Measurements from ENCODE around the gene PNO1.
"Not testable (repeated sequence)": the region's sequence is repeated elsewhere in the genome, so short reads cannot be mapped to it uniquely, and the experiment has no call there.

PNO1 gene

GRCh38 chr2:68157402-68158133 lies at the start of gene PNO1:
Gene PNO1, plus strand, starts transcription at chr2:68157888. Its CDS starts 47 bp downstream, at chr2:68157935.
- peak; percentile 97 for DNase-seq (ENCODE audit: low spot score)

- no peak for DNase-seq (ENCODE audit: low spot score)
Measured at GRCh38 chr2:68108120-68108519, 49.6 kb upstream of the PNO1 start.

- DNase-seq (ENCODE audit: low spot score): no peak
Measured at GRCh38 chr2:68110102-68110501, 47.6 kb upstream of the PNO1 start.

- DNase-seq (ENCODE audit: low spot score): no peak
Measured at GRCh38 chr2:68115965-68116364, 41.7 kb upstream of the PNO1 start.

- not testable (repeated sequence) for DNase-seq (ENCODE audit: low spot score)
Measured at GRCh38 chr2:68117922-68118321, 39.8 kb upstream of the PNO1 start.

- DNase-seq (ENCODE audit: low spot score): no peak
Measured at GRCh38 chr2:68118816-68119215, 38.9 kb upstream of the PNO1 start.

GRCh38 chr2:68119504-68119903 lies 38.2 kb upstream of the PNO1 start:
- no peak for DNase-seq (ENCODE audit: low spot score)

- DNase-seq (ENCODE audit: low spot score): peak; percentile 73
Measured at GRCh38 chr2:68121873-68122679, 35.6 kb upstream of the PNO1 start.

GRCh38 chr2:68122680-68122964 lies 35.1 kb upstream of the PNO1 start:
- no peak for DNase-seq (ENCODE audit: low spot score)

- no peak for DNase-seq (ENCODE audit: low spot score)
Measured at GRCh38 chr2:68124321-68124720, 33.4 kb upstream of the PNO1 start.

GRCh38 chr2:68125821-68126220 lies 31.9 kb upstream of the PNO1 start:
- DNase-seq (ENCODE audit: low spot score): no peak

GRCh38 chr2:68126561-68126960 lies 31.1 kb upstream of the PNO1 start:
- no peak for DNase-seq (ENCODE audit: low spot score)

- no peak for DNase-seq (ENCODE audit: low spot score)
Measured at GRCh38 chr2:68127358-68128242, 30.1 kb upstream of the PNO1 start.

GRCh38 chr2:68134120-68134519 lies 23.6 kb upstream of the PNO1 start:
- DNase-seq (ENCODE audit: low spot score): no peak

- DNase-seq (ENCODE audit: low spot score): no peak
Measured at GRCh38 chr2:68134554-68134953, 23.1 kb upstream of the PNO1 start.

GRCh38 chr2:68135448-68136320 lies 22.0 kb upstream of the PNO1 start:
- no peak for DNase-seq (ENCODE audit: low spot score)

GRCh38 chr2:68141875-68142274 lies 15.8 kb upstream of the PNO1 start:
- no peak for DNase-seq (ENCODE audit: low spot score)

- DNase-seq (ENCODE audit: low spot score): no peak
Measured at GRCh38 chr2:68151037-68151436, 6.7 kb upstream of the PNO1 start.

- DNase-seq (ENCODE audit: low spot score): no peak
Measured at GRCh38 chr2:68152681-68153347, 4.9 kb upstream of the PNO1 start.

GRCh38 chr2:68155618-68156017 lies 2.1 kb upstream of the PNO1 start:
- no peak for DNase-seq (ENCODE audit: low spot score)

- no peak for DNase-seq (ENCODE audit: low spot score)
Measured at GRCh38 chr2:68156419-68156818, 1.3 kb upstream of the PNO1 start.

Measured in CD4-positive, alpha-beta T cell treated with Interleukin-15 for 4 hours (primary cell).